Stomach (tissue), 4 donors: ENCODE measurements around the gene SLC2A4RG.

Source experiments
- EP300 ChIP-seq: sonication (generic); formaldehyde crosslinking; IDR thresholded peaks from one replicate; pipeline ENCODE4 v1.6.1; 2017; ENCODE audit warnings: antibody characterized with exemption
- POLR2AphosphoS5 ChIP-seq, 3 donors: sonication (generic); formaldehyde crosslinking; IDR thresholded peaks; one replicate each; pipeline ENCODE4 v1.6.1; 2016; ENCODE audit warnings: antibody characterized with exemption in 3 of 3
- TF ChIP-seq, protein P1 (sequence below), 7 experiments: fragments of 450-650 bp in 4 of 7; fragments of 200-600 bp in 3 of 7; sonication (generic) in 3 of 7; IDR thresholded peaks; one replicate each; pipeline ENCODE4 v1.5.1; 2016 to 2019; ENCODE audit warnings: antibody characterized with exemption in 7 of 7, control low read depth in 2 of 7, mild to moderate bottlenecking in 1 of 7

DNA sequence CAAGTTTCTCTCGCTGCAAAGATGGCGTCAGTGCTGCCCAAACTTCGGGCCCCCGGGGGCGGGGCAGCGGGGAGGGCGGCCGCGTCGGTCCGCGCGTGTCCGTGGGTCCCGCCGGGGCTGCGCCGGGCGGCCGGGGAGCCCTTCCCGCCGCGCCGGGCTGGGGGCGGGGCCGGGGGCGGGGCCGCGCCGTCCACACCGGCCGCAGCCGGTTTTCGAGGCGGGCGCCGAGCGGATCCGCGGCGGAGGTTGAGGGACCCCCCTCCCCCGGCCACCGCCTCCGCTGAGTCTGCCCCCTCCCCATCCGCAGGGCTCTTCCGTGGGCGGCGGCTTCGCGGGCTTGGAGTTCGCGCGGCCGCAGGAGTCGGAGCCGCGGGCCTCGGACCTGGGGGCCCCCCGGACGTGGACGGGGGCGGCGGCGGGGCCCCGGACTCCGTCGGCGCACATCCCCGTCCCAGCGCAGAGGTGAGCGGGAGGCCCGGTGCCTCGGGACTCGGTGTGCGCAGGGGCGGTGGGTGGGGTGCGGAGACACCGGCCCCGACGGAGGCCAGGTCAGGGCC, 572 bp downstream of the SLC2A4RG start:
- TF ChIP-seq, protein P1, sequence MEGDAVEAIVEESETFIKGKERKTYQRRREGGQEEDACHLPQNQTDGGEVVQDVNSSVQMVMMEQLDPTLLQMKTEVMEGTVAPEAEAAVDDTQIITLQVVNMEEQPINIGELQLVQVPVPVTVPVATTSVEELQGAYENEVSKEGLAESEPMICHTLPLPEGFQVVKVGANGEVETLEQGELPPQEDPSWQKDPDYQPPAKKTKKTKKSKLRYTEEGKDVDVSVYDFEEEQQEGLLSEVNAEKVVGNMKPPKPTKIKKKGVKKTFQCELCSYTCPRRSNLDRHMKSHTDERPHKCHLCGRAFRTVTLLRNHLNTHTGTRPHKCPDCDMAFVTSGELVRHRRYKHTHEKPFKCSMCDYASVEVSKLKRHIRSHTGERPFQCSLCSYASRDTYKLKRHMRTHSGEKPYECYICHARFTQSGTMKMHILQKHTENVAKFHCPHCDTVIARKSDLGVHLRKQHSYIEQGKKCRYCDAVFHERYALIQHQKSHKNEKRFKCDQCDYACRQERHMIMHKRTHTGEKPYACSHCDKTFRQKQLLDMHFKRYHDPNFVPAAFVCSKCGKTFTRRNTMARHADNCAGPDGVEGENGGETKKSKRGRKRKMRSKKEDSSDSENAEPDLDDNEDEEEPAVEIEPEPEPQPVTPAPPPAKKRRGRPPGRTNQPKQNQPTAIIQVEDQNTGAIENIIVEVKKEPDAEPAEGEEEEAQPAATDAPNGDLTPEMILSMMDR (IDR thresholded peaks at IDR 0.05) = no peak
- TF ChIP-seq EP300 (no peak), POLR2AphosphoS5 (IDR thresholded peaks at IDR 0.05) (no peak)
